HG03439 (cell line): Measurements from ENCODE around the gene CCDC102A.

Experiments
- ATAC-seq: cut with Tn5 transposase; IDR thresholded peaks from one replicate; pipeline ENCODE4 v1.9.1; 2021; ENCODE audit warnings: mild to moderate bottlenecking, moderate library complexity; ENCODE audit not compliant: unreplicated experiment

The CCDC102A gene

GRCh38 chr16:57538235-57538721 lies 1.9 kb upstream of the CCDC102A start:
- ATAC-seq: no peak

GRCh38 chr16:57537581-57538234 lies 1.3 kb upstream of the CCDC102A start:
- no peak for ATAC-seq

GRCh38 chr16:57537194-57537505 lies 779 bp upstream of the CCDC102A start:
- ATAC-seq: no peak

- ATAC-seq: peak; percentile 54
Observed at GRCh38 chr16:57535680-57536305, 578 bp downstream of the CCDC102A start.

GRCh38 chr16:57534881-57535658 lies 1.3 kb downstream of the CCDC102A start:
- no peak for ATAC-seq

GRCh38 chr16:57534337-57534880 lies 2.0 kb downstream of the CCDC102A start:
- no peak for ATAC-seq

- ATAC-seq: no peak
Observed at GRCh38 chr16:57533431-57534336, 2.7 kb downstream of the CCDC102A start.

- ATAC-seq: no peak
Observed at GRCh38 chr16:57532266-57532625, 4.1 kb downstream of the CCDC102A start.

GRCh38 chr16:57531635-57532265 lies 4.6 kb downstream of the CCDC102A start:
- no peak for ATAC-seq

- no peak for ATAC-seq
Observed at GRCh38 chr16:57531253-57531575, 5.2 kb downstream of the CCDC102A start.

- no peak for ATAC-seq
Observed at GRCh38 chr16:57530522-57531252, 5.7 kb downstream of the CCDC102A start.

GRCh38 chr16:57530104-57530521 lies 6.3 kb downstream of the CCDC102A start:
- peak; percentile 49 for ATAC-seq

GRCh38 chr16:57529391-57530103 lies 6.8 kb downstream of the CCDC102A start:
- ATAC-seq: no peak

GRCh38 chr16:57528499-57529390 lies 7.6 kb downstream of the CCDC102A start:
- no peak for ATAC-seq

- ATAC-seq: no peak
Observed at GRCh38 chr16:57527610-57528360, 8.6 kb downstream of the CCDC102A start.

- ATAC-seq: no peak
Observed at GRCh38 chr16:57527027-57527426, 9.3 kb downstream of the CCDC102A start.

- ATAC-seq: no peak
Observed at GRCh38 chr16:57526498-57526897, 9.9 kb downstream of the CCDC102A start.
